Activated CD4-positive, alpha-beta T cell treated with anti-CD3 and anti-CD28 coated beads for 36 hours (primary cell): ENCODE results near the gene SYVN1. TPM values are rescaled to one million over a fixed set of nuclear protein-coding genes. Genes with fewer than 3 reads are reported as not detected.

Experiments used
- ATAC-seq: fragments of 200-7000 bp; cut with Tn5 transposase; one replicate; pipeline ENCODE4 v1.10.0; 2021; ENCODE audit warnings: mild to moderate bottlenecking, moderate library complexity
- CTCF ChIA-PET: fragments of 350-600 bp; sonication (Branson Sonifier 250); formaldehyde crosslinking; loops from one replicate; lab custom pipeline; 2021; ENCODE audit warnings: antibody characterized with exemption; lab: Charles Lee
- POLR2A ChIA-PET: fragments of 350-600 bp; sonication (Branson Sonifier 250); formaldehyde crosslinking; loops from one replicate; lab custom pipeline; 2021; ENCODE audit warnings: antibody characterized with exemption, inconsistent platforms; lab: Charles Lee
- DNase-seq: peaks from one replicate; pipeline ENCODE4 v3.0.0-alpha.2; 2020
- H3K27ac Mint-ChIP-seq: one replicate; pipeline ENCODE4 v1.8.0; 2021; ENCODE audit warnings: mixed read lengths
- H3K27me3 Mint-ChIP-seq: one replicate; pipeline ENCODE4 v1.8.0; 2021; ENCODE audit warnings: mixed read lengths
- H3K36me3 Mint-ChIP-seq: one replicate; pipeline ENCODE4 v1.8.0; 2021; ENCODE audit warnings: low read depth, mixed read lengths
- H3K4me1 Mint-ChIP-seq: one replicate; pipeline ENCODE4 v1.8.0; 2021; ENCODE audit warnings: mixed read lengths
- H3K4me3 Mint-ChIP-seq: one replicate; pipeline ENCODE4 v1.8.0; 2021; ENCODE audit warnings: mild to moderate bottlenecking, moderate library complexity, mixed read lengths
- H3K9me3 Mint-ChIP-seq: one replicate; pipeline ENCODE4 v1.8.0; 2021; ENCODE audit warnings: low read depth, mixed read lengths
- intact Hi-C, 2 experiments: fragments of 100-400 bp; cut with DNase I in 1 of 2; cut with micrococcal nuclease in 1 of 2; formaldehyde crosslinking; loops; one replicate each; pipeline versions ENCODE4 v1.14.2 to v1.15.1; 2022 to 2024; cut with DNase I, micrococcal nuclease
- total RNA-seq, 2 experiments: library from RNA; stranded (reverse); gene quantifications; one replicate each; pipeline ENCODE4 v1.2.3, GENCODE V29; 2021

The SYVN1 gene
- total RNA-seq, 2 experiments from 2014 or later = 24.3 to 31.1 TPM

DNA sequence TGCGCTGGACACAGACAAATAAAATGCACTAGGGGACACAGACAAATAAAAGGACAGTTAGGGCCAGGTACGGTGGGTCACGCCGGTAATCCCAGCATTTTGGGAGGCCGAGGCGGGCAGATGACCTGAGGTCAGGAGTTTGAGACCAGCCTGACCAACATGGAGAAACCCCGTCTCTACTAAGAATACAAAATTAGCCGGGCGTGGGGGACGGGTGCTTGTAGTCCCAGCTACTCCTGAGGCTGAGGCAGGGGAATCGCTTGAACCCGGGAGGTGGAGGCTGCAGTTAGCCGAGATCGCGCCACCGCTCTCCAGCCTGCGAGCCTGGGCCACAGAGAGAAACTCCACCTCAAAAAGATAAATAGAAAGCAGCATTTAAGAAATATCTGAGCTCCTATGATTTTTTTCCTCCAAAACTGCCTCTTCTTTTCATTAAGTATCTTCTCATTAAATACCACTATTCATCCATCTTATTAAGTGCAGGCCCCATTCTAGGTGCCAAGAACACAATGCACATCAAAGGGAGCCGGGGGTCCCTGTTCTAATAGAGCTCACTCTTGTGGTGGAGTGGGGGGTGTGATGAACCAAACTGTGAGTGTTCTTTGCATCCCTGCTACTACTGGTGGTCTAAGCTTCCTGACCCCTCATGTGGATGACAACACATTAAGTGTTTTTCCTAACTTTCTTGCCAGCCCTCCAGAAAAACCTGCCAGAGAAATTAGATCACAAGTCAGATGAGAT is 16.1 kb downstream of the SYVN1 start:
- ChIA-PET CTCF (interaction anchor here (0.5 to 2.0 kb wide), 10 partner anchors 10 to 375 kb away, joined by 3 to 17 read pairs (median 4); partner anchors contain the start of gene ARL2), POLR2A (interaction anchor here (1.3 to 2.0 kb wide), 3 partner anchors 17 to 33 kb away, joined by 4 to 9 read pairs (median 4); no protein-coding TSS in a partner anchor)
- H3K36me3 Mint-ChIP-seq = peaks cover 55% of the 10 kb centered on the region
- peak overlapping the region; percentile 79 for H3K27ac Mint-ChIP-seq
- no peaks in the 10 kb centered on the region for H3K27me3 Mint-ChIP-seq
- intact Hi-C loops = loop anchor here (10.0 kb wide), 3 partner anchors 343 to 873 kb away; partner anchors contain the start of genes CCDC88B (in 1 of the 2), FKBP2 (in 1 of the 2), PPP1R14B (in 1 of the 2) and SF1 (in 1 of the 2)
- H3K9me3 Mint-ChIP-seq = no peaks in the 10 kb centered on the region
- no peak for DNase-seq
- no peak for ATAC-seq
- peaks cover 59% of the 10 kb centered on the region for H3K4me1 Mint-ChIP-seq
- peak overlapping the region; percentile 88 for H3K4me3 Mint-ChIP-seq

GRCh38 chr11:65117206-65118096 is 16.9 kb downstream of the SYVN1 start, which contains the start of gene ZNHIT2:
Gene ZNHIT2, minus strand, starts transcription at chr11:65117701. Its CDS starts 48 bp downstream, at chr11:65117653.
- H3K27ac Mint-ChIP-seq = peak within 1 kb of the TSS; percentile 95
- intact Hi-C loops = loop anchor here (1.0 to 10.0 kb wide), 19 partner anchors 17 to 873 kb away; partner anchors contain the start of genes SAC3D1 (in 2 of the 2), SF1 (in 2 of the 2), ATG2A (in 1 of the 2) and CCDC88B (in 1 of the 2)
- DNase-seq = peak; percentile 100
- POLR2A ChIA-PET = interaction anchor here (0.7 to 2.0 kb wide), 5 partner anchors 18 to 1517 kb away, joined by 3 to 9 read pairs (median 4); no protein-coding TSS in a partner anchor
- peaks cover 57% of the 10 kb centered on the region for H3K4me1 Mint-ChIP-seq
- H3K36me3 Mint-ChIP-seq = peaks cover 55% of the 10 kb centered on the region
- H3K9me3 Mint-ChIP-seq = no peaks in the 10 kb centered on the region
- CTCF ChIA-PET = interaction anchor here (0.6 to 2.0 kb wide), 17 partner anchors 9 to 471 kb away, joined by 3 to 17 read pairs (median 4); partner anchors contain the start of genes ARL2 and SYVN1
- peak; percentile 68 for ATAC-seq
- peak within 1 kb of the TSS; percentile 88 for H3K4me3 Mint-ChIP-seq
- H3K27me3 Mint-ChIP-seq = no peaks in the 10 kb centered on the region

- Mint-ChIP-seq H3K4me1 (peaks cover 62% of the 10 kb centered on the region), H3K36me3 (peaks cover 49% of the 10 kb centered on the region), H3K27me3 (no peaks in the 10 kb centered on the region), H3K27ac (peak overlapping the region; percentile 95), H3K9me3 (no peaks in the 10 kb centered on the region), H3K4me3 (peak overlapping the region; percentile 88)
- peak; percentile 25 for ATAC-seq
- DNase-seq = peak; percentile 85
- POLR2A ChIA-PET = interaction anchor here (1.0 to 1.3 kb wide), 2 partner anchors 20 to 31 kb away, joined by 4 read pairs; no protein-coding TSS in a partner anchor
- intact Hi-C loops = loop anchor here (1.0 to 10.0 kb wide), 19 partner anchors 18 to 872 kb away; partner anchors contain the start of genes SAC3D1 (in 2 of the 2), SF1 (in 2 of the 2), ATG2A (in 1 of the 2) and CCDC88B (in 1 of the 2)
- CTCF ChIA-PET = interaction anchor here (0.7 to 2.0 kb wide), 10 partner anchors 15 to 471 kb away, joined by 3 to 17 read pairs (median 4); partner anchors contain the start of genes ARL2 and SYVN1
Observed at GRCh38 chr11:65116370-65117205, 17.7 kb downstream of the SYVN1 start.

GRCh38 chr11:65115361-65116082 is 18.8 kb downstream of the SYVN1 start:
- ChIA-PET CTCF (interaction anchor here (0.7 kb wide), 1 partner anchor 147 kb away, joined by 3 read pairs; no protein-coding TSS in a partner anchor), POLR2A (interaction anchor here (0.6 kb wide), 1 partner anchor 401 kb away, joined by 4 read pairs; no protein-coding TSS in a partner anchor)
- no peaks in the 10 kb centered on the region for H3K9me3 Mint-ChIP-seq
- ATAC-seq (no peak), DNase-seq (peak; percentile 37)
- peak overlapping the region; percentile 95 for H3K27ac Mint-ChIP-seq
- H3K27me3 Mint-ChIP-seq = no peaks in the 10 kb centered on the region
- H3K4me1 Mint-ChIP-seq = peaks cover 64% of the 10 kb centered on the region
- intact Hi-C loops = loop anchor here (2.0 to 10.0 kb wide), 6 partner anchors 75 to 871 kb away; partner anchors contain the start of genes CCDC88B (in 1 of the 2), FKBP2 (in 1 of the 2), PPP1R14B (in 1 of the 2) and SAC3D1 (in 1 of the 2)
- peak overlapping the region; percentile 88 for H3K4me3 Mint-ChIP-seq
- H3K36me3 Mint-ChIP-seq = peaks cover 38% of the 10 kb centered on the region

GRCh38 chr11:65114538-65115171 is 19.7 kb downstream of the SYVN1 start:
- no peak overlapping the region for H3K27ac Mint-ChIP-seq
- H3K36me3 Mint-ChIP-seq = peaks cover 29% of the 10 kb centered on the region
- POLR2A ChIA-PET = interaction anchor here (0.6 kb wide), 1 partner anchor 402 kb away, joined by 4 read pairs; no protein-coding TSS in a partner anchor
- CTCF ChIA-PET = interaction anchor here (0.6 to 4.9 kb wide), 3 partner anchors 18 to 148 kb away, joined by 3 to 56 read pairs (median 3); partner anchors contain the start of gene VPS51
- intact Hi-C loops = loop anchor here (5.0 to 10.0 kb wide), 4 partner anchors 197 to 870 kb away; partner anchors contain the start of genes ATG2A (in 1 of the 2), CCDC88B (in 1 of the 2), FKBP2 (in 1 of the 2) and PPP1R14B (in 1 of the 2)
- H3K9me3 Mint-ChIP-seq = no peaks in the 10 kb centered on the region
- DNase-seq (no peak), ATAC-seq (no peak)
- no peak overlapping the region for H3K4me3 Mint-ChIP-seq
- no peaks in the 10 kb centered on the region for H3K27me3 Mint-ChIP-seq
- H3K4me1 Mint-ChIP-seq = peaks cover 62% of the 10 kb centered on the region

DNA sequence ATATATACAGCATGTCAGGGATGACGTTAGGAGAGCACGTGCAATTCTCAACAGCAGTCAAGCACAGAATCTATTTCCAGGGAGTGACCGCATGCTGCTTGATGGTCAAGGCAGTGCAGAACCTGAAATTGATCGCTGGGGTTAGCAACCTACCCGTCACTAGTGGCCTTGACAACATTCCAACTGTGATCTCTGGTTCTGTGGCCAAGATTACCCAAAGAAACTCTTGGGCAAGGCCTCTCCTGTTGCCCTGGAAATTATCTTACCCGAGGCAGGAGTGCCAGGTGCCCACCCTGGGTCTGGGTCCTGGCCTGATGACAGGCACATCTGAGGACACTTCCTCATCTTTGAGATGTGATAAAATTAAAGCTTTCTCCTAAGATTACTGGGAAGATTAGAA is 20.5 kb downstream of the SYVN1 start:
- no peaks in the 10 kb centered on the region for H3K9me3 Mint-ChIP-seq
- intact Hi-C loops = loop anchor here (5.0 to 10.0 kb wide), 4 partner anchors 197 to 869 kb away; partner anchors contain the start of genes ATG2A (in 1 of the 2), CCDC88B (in 1 of the 2), FKBP2 (in 1 of the 2) and PPP1R14B (in 1 of the 2)
- no peak for ATAC-seq
- CTCF ChIA-PET = interaction anchor here (0.6 to 4.9 kb wide), 6 partner anchors 8 to 254 kb away, joined by 3 to 56 read pairs (median 4); partner anchors contain the start of genes FAU, MRPL49, POLA2 and VPS51
- H3K36me3 Mint-ChIP-seq = peaks cover 23% of the 10 kb centered on the region
- peak overlapping the region; percentile 83 for H3K4me3 Mint-ChIP-seq
- POLR2A ChIA-PET = interaction anchor here (0.6 kb wide), 1 partner anchor 80 kb away, joined by 3 read pairs; no protein-coding TSS in a partner anchor
- peaks cover 59% of the 10 kb centered on the region for H3K4me1 Mint-ChIP-seq
- H3K27ac Mint-ChIP-seq = peak overlapping the region; percentile 84
- no peak for DNase-seq
- H3K27me3 Mint-ChIP-seq = no peaks in the 10 kb centered on the region

DNA sequence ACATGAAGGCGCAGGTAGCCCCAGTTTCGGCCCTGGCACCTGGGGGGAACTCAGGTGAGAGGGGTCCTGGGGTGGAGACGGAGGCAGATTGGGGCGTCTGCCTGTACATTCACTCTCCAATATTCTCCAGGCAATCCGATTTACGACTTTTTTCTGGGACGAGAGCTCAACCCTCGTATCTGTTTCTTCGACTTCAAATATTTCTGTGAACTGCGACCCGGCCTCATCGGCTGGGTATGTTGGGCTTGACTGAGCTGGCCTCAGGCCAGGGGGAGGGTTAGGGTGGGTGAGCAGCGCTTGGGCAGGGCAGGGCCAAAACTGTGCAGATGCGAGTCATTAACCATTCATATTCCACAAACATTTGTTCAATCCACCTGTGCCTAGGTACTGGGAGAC is 21.0 kb downstream of the SYVN1 start:
- H3K9me3 Mint-ChIP-seq = no peaks in the 10 kb centered on the region
- intact Hi-C loops = loop anchor here (5.0 to 10.0 kb wide), 4 partner anchors 196 to 869 kb away; partner anchors contain the start of genes ATG2A (in 1 of the 2), CCDC88B (in 1 of the 2), FKBP2 (in 1 of the 2) and PPP1R14B (in 1 of the 2)
- H3K27me3 Mint-ChIP-seq = no peaks in the 10 kb centered on the region
- peak overlapping the region; percentile 84 for H3K27ac Mint-ChIP-seq
- no peak for DNase-seq
- peaks cover 54% of the 10 kb centered on the region for H3K4me1 Mint-ChIP-seq
- H3K4me3 Mint-ChIP-seq = peak overlapping the region; percentile 83
- ATAC-seq = no peak
- H3K36me3 Mint-ChIP-seq = peaks cover 18% of the 10 kb centered on the region
- CTCF ChIA-PET = interaction anchor here (0.6 to 4.9 kb wide), 13 partner anchors 8 to 332 kb away, joined by 3 to 56 read pairs (median 3); partner anchors contain the start of genes FAU, MRPL49, POLA2 and VPS51
- POLR2A ChIA-PET = interaction anchor here (0.6 kb wide), 1 partner anchor 79 kb away, joined by 3 read pairs; no protein-coding TSS in a partner anchor
